Ovary (tissue), 3 donors: ENCODE data around the gene COQ6.

Experiments
- POLR2A ChIP-seq: fragments of 450-650 bp; IDR thresholded peaks from one replicate; pipeline ENCODE4 v1.6.1; 2017; ENCODE audit warnings: antibody characterized with exemption, mild to moderate bottlenecking, moderate library complexity
- TF ChIP-seq, protein P1 (sequence below), 3 donors: fragments of 450-650 bp in 2 of 3; fragments of 200-600 bp in 1 of 3; IDR thresholded peaks; one replicate each; pipeline versions ENCODE4 v1.5.1 to v1.8.0; 2016 to 2022; ENCODE audit warnings: antibody characterized with exemption in 3 of 3, mild to moderate bottlenecking in 1 of 3
- donor health status: DM: no; HTN: no; CAD: no.

DNA sequence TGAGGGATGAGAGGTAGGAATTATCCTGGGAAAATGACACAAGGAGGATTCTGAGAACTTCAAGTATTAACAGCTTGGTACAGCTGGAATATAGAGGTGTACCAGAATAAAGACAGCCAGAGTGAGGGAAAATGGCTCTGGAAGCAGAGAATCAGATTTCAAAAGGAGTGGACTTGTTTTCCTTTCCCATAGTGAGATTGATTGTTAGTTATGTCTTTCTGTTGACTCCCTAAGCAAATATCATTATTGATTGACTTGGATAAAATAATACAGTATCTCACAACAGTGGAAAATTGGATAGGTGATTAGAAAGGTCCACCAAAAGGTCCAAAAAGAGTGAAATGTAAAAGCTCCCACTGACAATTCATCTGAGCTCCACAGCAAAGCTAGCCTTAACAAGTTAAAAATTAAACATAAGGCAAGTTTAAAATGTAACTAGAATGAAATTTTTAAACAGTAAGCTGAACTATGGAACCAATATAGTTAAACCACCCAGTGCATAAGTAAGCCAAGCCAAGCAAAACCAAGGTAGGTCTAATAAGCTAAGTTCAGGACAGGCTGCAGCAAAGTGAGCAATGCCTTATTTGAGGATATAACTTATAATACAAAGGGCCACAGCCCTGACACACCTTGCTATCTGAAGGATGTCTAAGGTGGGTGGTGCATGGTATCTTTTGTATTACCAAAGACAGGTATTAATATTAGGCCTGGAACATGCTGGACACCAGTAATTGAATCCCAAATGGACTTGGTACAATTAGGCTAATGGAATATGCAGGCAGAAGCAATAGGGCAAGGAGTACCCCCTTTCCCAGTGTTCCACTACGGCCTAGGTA lies 47.2 kb downstream of the COQ6 start:
- TF ChIP-seq, protein P1, sequence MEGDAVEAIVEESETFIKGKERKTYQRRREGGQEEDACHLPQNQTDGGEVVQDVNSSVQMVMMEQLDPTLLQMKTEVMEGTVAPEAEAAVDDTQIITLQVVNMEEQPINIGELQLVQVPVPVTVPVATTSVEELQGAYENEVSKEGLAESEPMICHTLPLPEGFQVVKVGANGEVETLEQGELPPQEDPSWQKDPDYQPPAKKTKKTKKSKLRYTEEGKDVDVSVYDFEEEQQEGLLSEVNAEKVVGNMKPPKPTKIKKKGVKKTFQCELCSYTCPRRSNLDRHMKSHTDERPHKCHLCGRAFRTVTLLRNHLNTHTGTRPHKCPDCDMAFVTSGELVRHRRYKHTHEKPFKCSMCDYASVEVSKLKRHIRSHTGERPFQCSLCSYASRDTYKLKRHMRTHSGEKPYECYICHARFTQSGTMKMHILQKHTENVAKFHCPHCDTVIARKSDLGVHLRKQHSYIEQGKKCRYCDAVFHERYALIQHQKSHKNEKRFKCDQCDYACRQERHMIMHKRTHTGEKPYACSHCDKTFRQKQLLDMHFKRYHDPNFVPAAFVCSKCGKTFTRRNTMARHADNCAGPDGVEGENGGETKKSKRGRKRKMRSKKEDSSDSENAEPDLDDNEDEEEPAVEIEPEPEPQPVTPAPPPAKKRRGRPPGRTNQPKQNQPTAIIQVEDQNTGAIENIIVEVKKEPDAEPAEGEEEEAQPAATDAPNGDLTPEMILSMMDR (IDR thresholded peaks at IDR 0.05): no peak
- TF ChIP-seq POLR2A: no peak
